MM.1S (cell line): ENCODE measurements around the gene INSR.

Experiments used
- EZH2 ChIP-seq: fragments of 300-600 bp; sonication (generic); optimal IDR thresholded peaks from 2 replicates; pipeline ENCODE3; 2017; ENCODE audit warnings: low read depth, mild to moderate bottlenecking, antibody characterized with exemption, low read length, mixed read lengths
- TF ChIP-seq, protein P1 (sequence below): fragments of 300-600 bp; sonication (generic); IDR thresholded peaks from 2 replicates; pipeline ENCODE4 v1.5.1; 2016; ENCODE audit warnings: antibody characterized with exemption, low read length, mixed read lengths

DNA sequence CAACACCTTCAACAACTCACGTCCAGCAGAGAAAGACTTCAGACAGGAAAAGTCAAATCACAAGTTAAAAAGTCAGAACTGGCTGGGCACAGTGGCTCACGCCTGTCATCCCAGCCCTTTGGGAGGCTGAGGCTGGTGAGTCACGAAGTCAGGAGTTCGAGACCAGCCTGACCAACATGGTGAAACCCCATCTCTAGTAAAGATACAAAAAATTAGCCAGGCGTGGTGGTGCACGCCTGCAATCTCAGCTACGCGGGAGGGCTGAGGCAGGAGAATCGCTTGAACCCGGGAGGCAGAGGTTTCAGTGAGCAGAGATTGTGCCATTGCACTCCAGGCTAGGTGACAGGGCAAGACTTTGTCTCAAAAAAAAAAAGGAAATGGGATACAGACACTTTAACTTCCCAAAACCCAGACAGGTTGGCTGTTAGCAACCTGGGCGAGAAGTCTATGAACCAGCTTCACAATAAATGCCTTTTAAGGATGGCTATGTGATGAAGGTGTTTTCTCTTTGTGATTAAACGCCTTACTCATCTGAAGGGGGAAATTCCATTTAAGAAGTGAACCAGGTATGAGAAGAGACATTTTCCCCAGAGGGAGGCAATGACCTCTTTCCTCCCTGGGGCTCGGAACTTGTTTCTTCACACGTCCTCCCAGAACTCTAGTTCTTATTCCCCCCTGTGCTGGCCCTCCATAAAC, 80.4 kb downstream of the INSR start:
- TF ChIP-seq, protein P1, sequence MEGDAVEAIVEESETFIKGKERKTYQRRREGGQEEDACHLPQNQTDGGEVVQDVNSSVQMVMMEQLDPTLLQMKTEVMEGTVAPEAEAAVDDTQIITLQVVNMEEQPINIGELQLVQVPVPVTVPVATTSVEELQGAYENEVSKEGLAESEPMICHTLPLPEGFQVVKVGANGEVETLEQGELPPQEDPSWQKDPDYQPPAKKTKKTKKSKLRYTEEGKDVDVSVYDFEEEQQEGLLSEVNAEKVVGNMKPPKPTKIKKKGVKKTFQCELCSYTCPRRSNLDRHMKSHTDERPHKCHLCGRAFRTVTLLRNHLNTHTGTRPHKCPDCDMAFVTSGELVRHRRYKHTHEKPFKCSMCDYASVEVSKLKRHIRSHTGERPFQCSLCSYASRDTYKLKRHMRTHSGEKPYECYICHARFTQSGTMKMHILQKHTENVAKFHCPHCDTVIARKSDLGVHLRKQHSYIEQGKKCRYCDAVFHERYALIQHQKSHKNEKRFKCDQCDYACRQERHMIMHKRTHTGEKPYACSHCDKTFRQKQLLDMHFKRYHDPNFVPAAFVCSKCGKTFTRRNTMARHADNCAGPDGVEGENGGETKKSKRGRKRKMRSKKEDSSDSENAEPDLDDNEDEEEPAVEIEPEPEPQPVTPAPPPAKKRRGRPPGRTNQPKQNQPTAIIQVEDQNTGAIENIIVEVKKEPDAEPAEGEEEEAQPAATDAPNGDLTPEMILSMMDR: no peak
- TF ChIP-seq EZH2: no peak
